ENCODE results near the gene CFAP73.
"Not testable (repeated sequence)": the region's sequence is repeated elsewhere in the genome, so short reads cannot be mapped to it uniquely, and the experiment has no call there.

The CFAP73 gene

GRCh38 chr12:113201187-113202177, 52.0 kb downstream of the CFAP73 start:
- Mint-ChIP-seq H3K27ac (no peak overlapping the region), H3K27me3 (ENCODE audit: low read depth) (no peaks in the 10 kb centered on the region), H3K4me1 (no peaks in the 10 kb centered on the region), H3K4me3 (no peak overlapping the region), H3K9me3 (no peaks in the 10 kb centered on the region), H3K36me3 (ENCODE audit: low read depth) (peaks cover 8% of the 10 kb centered on the region)
- no peak for TF ChIP-seq CTCF (IDR thresholded peaks at IDR 0.05; ENCODE audit: unreplicated experiment in 3 of 3)

- H3K9me3 Mint-ChIP-seq = no peaks in the 10 kb centered on the region
- no peak overlapping the region for H3K4me3 Mint-ChIP-seq
- no peak overlapping the region for H3K27ac Mint-ChIP-seq
These were observed 53.0 kb downstream of the CFAP73 start for GRCh38 chr12:113202300-113203075.

GRCh38 chr12:113203852-113204760, 54.6 kb downstream of the CFAP73 start:
- H3K4me1 Mint-ChIP-seq = no peaks in the 10 kb centered on the region
- no peaks in the 10 kb centered on the region for H3K27me3 Mint-ChIP-seq (ENCODE audit: low read depth)
- H3K27ac Mint-ChIP-seq = peak overlapping the region in 2 of 3 experiments; percentile 8 to 93
- H3K9me3 Mint-ChIP-seq = no peaks in the 10 kb centered on the region
- H3K4me3 Mint-ChIP-seq = no peak overlapping the region
- no peak for TF ChIP-seq CTCF (IDR thresholded peaks at IDR 0.05; ENCODE audit: unreplicated experiment in 3 of 3)
- H3K36me3 Mint-ChIP-seq (ENCODE audit: low read depth) = peaks cover 9% of the 10 kb centered on the region

More at GRCh38 chr12:113202300-113203075, 53.0 kb downstream of the CFAP73 start:
- peaks cover 12% of the 10 kb centered on the region for H3K36me3 Mint-ChIP-seq (ENCODE audit: low read depth)
- TF ChIP-seq CTCF (IDR thresholded peaks at IDR 0.05; ENCODE audit: unreplicated experiment in 3 of 3) = no peak
- no peaks in the 10 kb centered on the region for H3K27me3 Mint-ChIP-seq (ENCODE audit: low read depth)
- H3K4me1 Mint-ChIP-seq = no peaks in the 10 kb centered on the region

- no peak for TF ChIP-seq CTCF (IDR thresholded peaks at IDR 0.05; ENCODE audit: unreplicated experiment in 3 of 3)
- H3K36me3 Mint-ChIP-seq (ENCODE audit: low read depth) = peaks cover 9% of the 10 kb centered on the region
- H3K9me3 Mint-ChIP-seq = no peaks in the 10 kb centered on the region
- no peak overlapping the region for H3K4me3 Mint-ChIP-seq
- no peaks in the 10 kb centered on the region for H3K27me3 Mint-ChIP-seq (ENCODE audit: low read depth)
- H3K4me1 Mint-ChIP-seq = no peaks in the 10 kb centered on the region
- H3K27ac Mint-ChIP-seq = peak overlapping the region in 2 of 3 experiments; percentile 8 to 93
These were observed 55.3 kb downstream of the CFAP73 start for GRCh38 chr12:113204804-113205203.

GRCh38 chr12:113206802-113207201, 57.3 kb downstream of the CFAP73 start:
- not testable (repeated sequence) for H3K4me3 Mint-ChIP-seq; H3K36me3 Mint-ChIP-seq (ENCODE audit: low read depth); H3K4me1 Mint-ChIP-seq; H3K27ac Mint-ChIP-seq; H3K27me3 Mint-ChIP-seq (ENCODE audit: low read depth); H3K9me3 Mint-ChIP-seq
